SK-N-SH treated with all-trans-retinoic acid at 6 μM for 48 hours (cell line): ENCODE measurements around the gene DDX49.
"Not testable (repeated sequence)": the region's sequence is repeated elsewhere in the genome, so short reads cannot be mapped to it uniquely, and the experiment has no call there.

Experiments
- ATAC-seq: fragments of 200-7000 bp; cut with Tn5 transposase; 3 replicates; pipeline ENCODE4 v1.9.1; 2020; ENCODE audit warnings: mild to moderate bottlenecking, moderate library complexity
- ARNTL ChIP-seq: fragments of 450-650 bp; formaldehyde crosslinking; IDR thresholded peaks from 2 replicates; pipeline ENCODE4 v1.5.0; 2020; ENCODE audit warnings: low read depth, mild to moderate bottlenecking, moderate library complexity, borderline replicate concordance
- BACH2 ChIP-seq: fragments of 250-450 bp; sonication (Bioruptor Pico); IDR thresholded peaks from 2 replicates; pipeline ENCODE4 v1.9.0; 2021; ENCODE audit warnings: mild to moderate bottlenecking, borderline replicate concordance
- CREB5 ChIP-seq: fragments of 250-450 bp; sonication (Bioruptor Pico); IDR thresholded peaks from 2 replicates; pipeline ENCODE4 v1.5.1; 2020; ENCODE audit warnings: low read depth, mild to moderate bottlenecking, moderate library complexity
- CSRNP3 ChIP-seq: fragments of 250-450 bp; sonication (Bioruptor Pico); IDR thresholded peaks from 2 replicates; pipeline ENCODE4 v1.5.1; 2021; ENCODE audit warnings: mild to moderate bottlenecking, moderate library complexity
- GLIS3 ChIP-seq: fragments of 250-450 bp; sonication (Bioruptor Pico); IDR thresholded peaks from 2 replicates; pipeline ENCODE4 v1.5.0; 2020; ENCODE audit warnings: mild to moderate bottlenecking, moderate library complexity
- ISL1 ChIP-seq: fragments of 250-450 bp; sonication (Bioruptor Pico); IDR thresholded peaks from 2 replicates; pipeline ENCODE4 v2.1.2; 2022; ENCODE audit warnings: mild to moderate bottlenecking, moderate library complexity
- POU6F1 ChIP-seq: fragments of 250-450 bp; sonication (Bioruptor Pico); IDR thresholded peaks from 2 replicates; pipeline ENCODE4 v1.8.0; 2021; ENCODE audit warnings: low read depth, mild to moderate bottlenecking, moderate library complexity, borderline replicate concordance
- PPARA ChIP-seq: fragments of 250-450 bp; sonication (Bioruptor Pico); IDR thresholded peaks from 2 replicates; pipeline ENCODE4 v1.5.0; 2020; ENCODE audit warnings: mild to moderate bottlenecking, borderline replicate concordance
- SNAI2 ChIP-seq: fragments of 250-450 bp; sonication (Bioruptor Pico); IDR thresholded peaks from 2 replicates; pipeline ENCODE4 v1.5.0; 2020; ENCODE audit warnings: mild to moderate bottlenecking, moderate library complexity
- TCF4 ChIP-seq: fragments of 250-450 bp; sonication (Bioruptor Pico); IDR thresholded peaks from 2 replicates; pipeline ENCODE4 v1.8.0; 2021; ENCODE audit warnings: mild to moderate bottlenecking, moderate library complexity, borderline replicate concordance
- TOX ChIP-seq: fragments of 250-450 bp; sonication (Bioruptor Pico); IDR thresholded peaks from 2 replicates; pipeline ENCODE4 v1.8.0; 2021; ENCODE audit warnings: mild to moderate bottlenecking, moderate library complexity, borderline replicate concordance
- TSHZ2 ChIP-seq: fragments of 250-450 bp; sonication (Bioruptor Pico); IDR thresholded peaks from 2 replicates; pipeline ENCODE4 v1.5.0; 2020; ENCODE audit warnings: mild to moderate bottlenecking, moderate library complexity
- ZC3H10 ChIP-seq: fragments of 250-450 bp; sonication (Bioruptor Pico); IDR thresholded peaks from 2 replicates; pipeline ENCODE4 v1.5.1; 2021; ENCODE audit warnings: mild to moderate bottlenecking, moderate library complexity
- ZFP3 ChIP-seq: fragments of 250-450 bp; sonication (Bioruptor Pico); IDR thresholded peaks from 2 replicates; pipeline ENCODE4 v1.5.0; 2020; ENCODE audit warnings: mild to moderate bottlenecking, moderate library complexity
- ZFP30 ChIP-seq: fragments of 450-650 bp; formaldehyde crosslinking; IDR thresholded peaks from 2 replicates; pipeline ENCODE4 v1.5.0; 2022; ENCODE audit warnings: mild to moderate bottlenecking, moderate library complexity
- ZNF565 ChIP-seq: fragments of 450-650 bp; formaldehyde crosslinking; conservative IDR thresholded peaks from 2 replicates; pipeline ENCODE4 v1.5.0; 2020; ENCODE audit warnings: low read depth, mild to moderate bottlenecking, moderate library complexity
- ZNF8 ChIP-seq: fragments of 450-650 bp; formaldehyde crosslinking; IDR thresholded peaks from 2 replicates; pipeline ENCODE4 v1.5.0; 2020; ENCODE audit warnings: mild to moderate bottlenecking, moderate library complexity

The DDX49 gene

GRCh38 chr19:18948976-18949356, 29.5 kb downstream of the DDX49 start:
- no peak for ATAC-seq
- TF ChIP-seq ZNF565 (CRISPR knock-in tag) (no peak), TCF4 (CRISPR knock-in tag) (no peak), CSRNP3 (no peak), ZFP30 (CRISPR knock-in tag) (no peak), ZFP3 (CRISPR knock-in tag) (no peak), POU6F1 (CRISPR knock-in tag) (no peak)
- TF ChIP-seq, all 23 proteins: peak for 0

GRCh38 chr19:18949858-18950257, 30.3 kb downstream of the DDX49 start:
- no peak for ATAC-seq
- no peak for TF ChIP-seq CREB5 (CRISPR knock-in tag)
- no peak for TF ChIP-seq SNAI2 (CRISPR knock-in tag)
- TF ChIP-seq ZNF8 = no peak
- TF ChIP-seq CSRNP3 = no peak
- TF ChIP-seq ZFP3 (CRISPR knock-in tag) = no peak
- no peak for TF ChIP-seq BACH2 (CRISPR knock-in tag)
- TF ChIP-seq TSHZ2 = no peak
- no peak for TF ChIP-seq GLIS3
- TF ChIP-seq ARNTL (CRISPR knock-in tag) = no peak
- no peak for TF ChIP-seq PPARA (CRISPR knock-in tag)
- no peak for TF ChIP-seq ZFP30 (CRISPR knock-in tag)
- no peak for TF ChIP-seq ZC3H10 (CRISPR knock-in tag)
- TF ChIP-seq TOX (CRISPR knock-in tag) = no peak
- no peak for TF ChIP-seq ISL1

- ATAC-seq = no peak
- TF ChIP-seq CSRNP3 (no peak), GLIS3 (no peak), TSHZ2 (no peak), ZFP30 (CRISPR knock-in tag) (no peak)
- TF ChIP-seq, all 23 proteins: peak for 0
Measured at GRCh38 chr19:18951721-18952281, 32.3 kb downstream of the DDX49 start.

- not testable (repeated sequence) for ATAC-seq
Measured at GRCh38 chr19:18952364-18953003, 33.0 kb downstream of the DDX49 start.
